HG03025 (cell line): Measurements from ENCODE around the gene RARRES2.
"Not testable (repeated sequence)": the region's sequence is repeated elsewhere in the genome, so short reads cannot be mapped to it uniquely, and the experiment has no call there.

Experiments used
- ATAC-seq: cut with Tn5 transposase; IDR thresholded peaks from one replicate; pipeline ENCODE4 v1.9.1; 2021; ENCODE audit warnings: mild to moderate bottlenecking, moderate library complexity; ENCODE audit not compliant: unreplicated experiment, low FRiP score

Gene RARRES2

GRCh38 chr7:150304499-150305258 is 36.8 kb downstream of the RARRES2 start:
- ATAC-seq, result not testable (repeated sequence)

GRCh38 chr7:150302908-150303310 is 38.5 kb downstream of the RARRES2 start:
- ATAC-seq, result not testable (repeated sequence)

DNA sequence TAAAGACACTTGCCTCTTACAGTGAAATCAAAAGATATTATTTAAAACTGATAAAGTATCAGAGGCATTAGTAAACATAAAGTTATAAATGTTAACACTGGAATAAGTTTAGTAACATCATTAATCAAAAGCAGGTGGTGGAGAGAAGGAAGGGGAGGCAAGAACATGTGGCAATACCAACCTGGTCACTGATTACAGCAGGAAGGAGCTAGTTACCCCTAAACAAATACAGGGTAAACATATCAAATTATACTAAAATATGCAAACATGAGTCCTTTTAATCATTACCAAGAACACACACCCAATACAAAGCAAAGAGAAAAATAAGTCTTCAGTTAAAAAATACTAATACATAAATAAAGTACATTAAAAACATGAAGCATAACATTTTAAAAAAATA is 43.5 kb downstream of the RARRES2 start:
- not testable (repeated sequence) for ATAC-seq

GRCh38 chr7:150296802-150297201 is 44.6 kb downstream of the RARRES2 start:
- not testable (repeated sequence) for ATAC-seq

DNA sequence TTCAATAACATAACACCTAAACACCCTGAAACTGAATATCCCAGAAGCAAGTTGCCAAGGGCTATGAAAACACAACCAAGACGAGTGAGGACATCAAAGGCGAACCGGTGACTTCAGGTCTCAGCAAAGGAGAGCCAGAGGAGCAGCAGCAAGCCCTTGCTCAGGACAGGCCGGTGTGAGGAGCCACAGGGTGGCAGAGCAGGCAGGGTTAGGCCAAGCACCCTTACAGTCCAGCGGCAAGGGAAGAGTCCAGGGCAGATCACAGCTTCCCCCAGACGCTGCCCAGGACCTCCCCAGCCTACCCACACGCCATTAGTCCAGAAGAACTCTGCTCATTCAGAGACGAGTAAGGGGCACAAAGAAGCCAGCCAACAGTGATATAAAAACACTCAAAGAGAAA is 45.8 kb downstream of the RARRES2 start:
- not testable (repeated sequence) for ATAC-seq

DNA sequence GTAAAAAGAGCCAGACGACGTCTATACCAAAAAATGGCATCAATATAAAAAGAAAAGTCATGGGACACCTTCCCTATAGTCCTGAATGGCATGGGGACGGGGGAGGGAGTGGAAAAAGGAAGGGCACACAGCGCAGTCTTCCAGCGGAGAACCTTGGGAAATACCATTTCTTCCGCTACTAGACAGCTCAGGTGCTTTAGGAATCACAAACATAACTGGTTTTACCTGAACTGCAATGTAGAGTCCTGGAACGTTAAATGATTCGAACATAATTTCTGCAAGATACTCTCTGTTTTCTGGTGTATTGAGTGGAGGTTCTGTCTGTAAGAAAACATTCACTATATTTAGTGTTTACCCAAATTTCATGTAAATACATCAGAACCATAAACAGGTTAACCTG is 46.4 kb downstream of the RARRES2 start:
- ATAC-seq, result not testable (repeated sequence)

DNA sequence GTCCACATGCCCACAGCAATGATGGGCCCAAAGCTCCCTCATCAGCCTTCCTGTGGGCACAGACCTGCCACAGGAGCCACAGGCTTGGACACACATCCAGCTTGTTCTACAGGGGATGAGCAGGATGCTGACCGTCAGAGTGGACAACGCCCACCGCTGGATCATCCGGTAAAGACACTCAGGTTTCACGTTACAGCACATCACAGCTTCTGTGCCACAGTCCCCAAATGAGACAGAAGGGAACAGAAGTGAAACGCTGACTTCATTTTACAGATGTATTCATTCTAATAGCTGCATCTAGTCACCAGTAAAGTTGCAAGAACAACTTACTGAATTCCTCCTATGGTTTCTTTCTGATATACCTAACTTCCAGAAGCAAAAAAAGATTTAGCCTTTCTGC is 51.1 kb downstream of the RARRES2 start:
- not testable (repeated sequence) for ATAC-seq

GRCh38 chr7:150288816-150289215 is 52.6 kb downstream of the RARRES2 start:
- ATAC-seq, result not testable (repeated sequence)
